Peyer's patch (tissue), 4 donors: ENCODE measurements around the gene CA5A.

Source experiments
- POLR2A ChIP-seq, 2 donors: fragments of 450-650 bp; IDR thresholded peaks; one replicate each; pipeline ENCODE4 v1.5.1; 2017; ENCODE audit warnings: antibody characterized with exemption in 2 of 2, mild to moderate bottlenecking in 2 of 2, moderate library complexity in 2 of 2
- TF ChIP-seq, protein P1 (sequence below), 6 experiments: fragments of 450-650 bp in 4 of 6; fragments of 200-600 bp in 2 of 6; sonication (generic) in 1 of 6; IDR thresholded peaks; one replicate each; pipeline ENCODE4 v1.5.1; 2017 to 2019; ENCODE audit warnings: antibody characterized with exemption in 6 of 6, mild to moderate bottlenecking in 3 of 6, moderate library complexity in 1 of 6

- TF ChIP-seq, protein P1, sequence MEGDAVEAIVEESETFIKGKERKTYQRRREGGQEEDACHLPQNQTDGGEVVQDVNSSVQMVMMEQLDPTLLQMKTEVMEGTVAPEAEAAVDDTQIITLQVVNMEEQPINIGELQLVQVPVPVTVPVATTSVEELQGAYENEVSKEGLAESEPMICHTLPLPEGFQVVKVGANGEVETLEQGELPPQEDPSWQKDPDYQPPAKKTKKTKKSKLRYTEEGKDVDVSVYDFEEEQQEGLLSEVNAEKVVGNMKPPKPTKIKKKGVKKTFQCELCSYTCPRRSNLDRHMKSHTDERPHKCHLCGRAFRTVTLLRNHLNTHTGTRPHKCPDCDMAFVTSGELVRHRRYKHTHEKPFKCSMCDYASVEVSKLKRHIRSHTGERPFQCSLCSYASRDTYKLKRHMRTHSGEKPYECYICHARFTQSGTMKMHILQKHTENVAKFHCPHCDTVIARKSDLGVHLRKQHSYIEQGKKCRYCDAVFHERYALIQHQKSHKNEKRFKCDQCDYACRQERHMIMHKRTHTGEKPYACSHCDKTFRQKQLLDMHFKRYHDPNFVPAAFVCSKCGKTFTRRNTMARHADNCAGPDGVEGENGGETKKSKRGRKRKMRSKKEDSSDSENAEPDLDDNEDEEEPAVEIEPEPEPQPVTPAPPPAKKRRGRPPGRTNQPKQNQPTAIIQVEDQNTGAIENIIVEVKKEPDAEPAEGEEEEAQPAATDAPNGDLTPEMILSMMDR (IDR thresholded peaks at IDR 0.05) = no peak
- no peak for TF ChIP-seq POLR2A (IDR thresholded peaks at IDR 0.05)
Observed at GRCh38 chr16:87919681-87919994, 16.7 kb downstream of the CA5A start.
